ENCODE data around the gene HDAC10. TPM values are rescaled to one million over a fixed set of nuclear protein-coding genes. Genes with fewer than 3 reads are reported as not detected.

HDAC10 gene
- total RNA-seq, 1 donor from 2014 or later: 88.2 TPM

DNA sequence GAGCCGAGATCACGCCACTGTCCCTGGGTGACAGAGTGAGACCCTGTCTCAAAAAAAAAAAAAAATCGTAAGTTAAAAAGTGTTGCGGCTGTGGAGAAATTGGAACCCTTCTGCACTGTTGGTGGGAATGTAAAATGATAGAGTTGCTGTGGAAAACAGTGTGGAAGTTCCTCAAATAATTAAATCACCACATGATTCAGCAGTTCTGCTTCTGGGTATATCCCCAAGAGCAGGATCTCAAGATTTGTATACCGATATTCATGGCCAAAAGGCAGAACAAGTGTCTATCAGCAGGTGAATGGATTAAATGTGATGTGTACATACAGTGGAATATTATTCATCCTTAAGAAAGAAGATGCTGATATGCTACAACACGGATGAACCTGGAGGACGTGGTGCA lies 46.5 kb downstream of the HDAC10 start:
- intact Hi-C loops (cut with micrococcal nuclease): no loop called here

DNA sequence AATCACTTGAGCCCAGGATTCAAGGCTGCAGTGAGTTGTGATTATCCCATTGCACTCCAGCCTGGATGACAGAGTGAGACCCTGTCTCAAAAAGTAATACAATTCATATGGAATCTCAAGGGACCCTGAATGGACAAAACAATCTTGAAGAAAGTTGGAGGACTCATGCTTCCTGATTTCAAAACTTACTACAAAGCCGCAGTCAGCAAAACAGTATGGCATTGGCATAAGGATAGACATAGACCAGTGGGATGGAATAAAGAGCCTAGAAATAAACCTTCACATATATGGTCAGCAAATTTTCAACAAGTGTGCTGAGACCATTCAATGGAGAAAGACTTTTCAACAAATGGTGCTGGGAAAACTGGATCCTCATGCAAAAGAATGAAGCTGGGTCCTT lies 47.8 kb downstream of the HDAC10 start:
- intact Hi-C loops (cut with micrococcal nuclease): no loop called here

GRCh38 chr22:50202130-50202666 lies 48.9 kb downstream of the HDAC10 start:
- intact Hi-C loops (cut with micrococcal nuclease): no loop called here

- intact Hi-C loops (cut with micrococcal nuclease): loop anchor here (2.0 kb wide), 2 partner anchors 17 to 427 kb away; partner anchors contain the start of genes ARSA and TRABD
These were observed 49.6 kb downstream of the HDAC10 start for GRCh38 chr22:50201191-50202129.

GRCh38 chr22:50200461-50201190 lies 50.4 kb downstream of the HDAC10 start, which contains the start of gene SELENOO:
Gene SELENOO (plus strand): TSS chr22:50201011. CDS start chr22:50201037, 26 bp downstream.
- intact Hi-C loops (cut with micrococcal nuclease): loop anchor here (1.0 to 2.0 kb wide), 3 partner anchors 9 to 428 kb away; partner anchors contain the start of genes ARSA and TRABD

- intact Hi-C loops (cut with micrococcal nuclease): loop anchor here (1.0 to 2.0 kb wide), 3 partner anchors 9 to 429 kb away; partner anchors contain the start of genes ARSA and TRABD
These were observed 51.1 kb downstream of the HDAC10 start for GRCh38 chr22:50199829-50200460.

- intact Hi-C loops (cut with micrococcal nuclease): no loop called here
These were observed 51.8 kb downstream of the HDAC10 start for GRCh38 chr22:50199251-50199721.

GRCh38 chr22:50198624-50199017 lies 52.4 kb downstream of the HDAC10 start:
- intact Hi-C loops (cut with micrococcal nuclease): no loop called here

- intact Hi-C loops (cut with micrococcal nuclease): no loop called here
These were observed 53.0 kb downstream of the HDAC10 start for GRCh38 chr22:50197856-50198623.

DNA sequence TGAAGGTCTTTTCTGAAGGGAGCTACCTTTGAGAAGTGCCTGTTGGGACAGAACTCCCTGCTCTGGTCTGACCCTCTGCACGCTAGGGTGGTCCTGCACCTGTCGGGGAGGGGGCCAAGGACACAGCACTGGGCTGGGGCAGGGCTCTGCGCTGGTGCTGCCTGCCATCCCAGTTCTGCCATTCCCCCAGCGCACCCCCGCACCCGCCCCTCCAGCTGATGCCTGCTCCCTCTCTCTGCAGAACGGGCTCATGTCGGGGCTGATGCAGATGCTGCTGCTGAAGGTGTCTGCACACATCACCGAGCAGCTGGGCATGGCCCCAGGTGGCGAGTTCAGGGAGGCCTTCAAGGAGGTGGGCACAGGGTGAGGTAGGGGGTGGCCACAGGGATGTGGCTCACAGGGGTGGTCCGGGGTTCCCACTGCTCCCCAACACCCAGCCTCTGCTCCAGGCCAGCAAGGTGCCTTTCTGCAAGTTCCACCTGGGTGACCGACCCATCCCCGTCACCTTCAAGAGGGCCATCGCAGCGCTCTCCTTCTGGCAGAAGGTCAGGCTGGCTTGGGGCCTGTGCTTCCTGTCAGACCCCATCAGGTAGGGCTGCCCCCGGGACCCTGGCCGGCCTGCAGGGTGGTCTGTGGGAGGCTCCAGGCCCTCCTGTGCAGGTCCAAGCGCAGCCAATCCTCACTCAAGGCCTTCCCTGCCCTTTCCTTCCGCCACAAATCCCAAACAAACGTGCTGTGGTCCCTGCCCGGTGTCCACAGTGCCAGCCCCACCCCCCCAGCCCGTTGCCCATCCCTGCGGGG lies 53.9 kb downstream of the HDAC10 start:
- intact Hi-C loops (cut with micrococcal nuclease): no loop called here

- intact Hi-C loops (cut with micrococcal nuclease): no loop called here
These were observed 54.8 kb downstream of the HDAC10 start for GRCh38 chr22:50196256-50196655.

Other genes starting within 250 kb of the HDAC10 start
- not detected in 2 replicates for gene IL17REL, start 238.5 kb downstream of the HDAC10 start, total RNA-seq
- gene TTLL8, start 193.0 kb downstream of the HDAC10 start, total RNA-seq: not detected in 2 replicates
- 0.32 and 0.55 TPM in 2 replicates for gene MLC1, start 165.8 kb downstream of the HDAC10 start, total RNA-seq
- not detected in 2 replicates for gene MOV10L1, start 161.3 kb downstream of the HDAC10 start, total RNA-seq
- 0.30 and 0.34 TPM in 2 replicates for gene PANX2, start 80.5 kb downstream of the HDAC10 start, total RNA-seq
- 134 and 140 TPM in 2 replicates for gene TRABD, start 65.4 kb downstream of the HDAC10 start, total RNA-seq
- gene SELENOO, start 50.3 kb downstream of the HDAC10 start, total RNA-seq: 22.4 and 25.0 TPM in 2 replicates
- gene TUBGCP6, start 6.2 kb downstream of the HDAC10 start, total RNA-seq: 56.4 and 57.5 TPM in 2 replicates
- 5.5 and 5.7 TPM in 2 replicates for gene MAPK12, start 10.4 kb upstream of the HDAC10 start, total RNA-seq
- 10.2 and 12.0 TPM in 2 replicates for gene MAPK11, start 19.1 kb upstream of the HDAC10 start, total RNA-seq
- gene PLXNB2, start 56.4 kb upstream of the HDAC10 start, total RNA-seq: 10.1 and 11.0 TPM in 2 replicates
- gene DENND6B, start 75.7 kb upstream of the HDAC10 start, total RNA-seq: 3.2 and 3.3 TPM in 2 replicates
- 49.8 and 54.9 TPM in 2 replicates for gene PPP6R2, start 92.1 kb upstream of the HDAC10 start, total RNA-seq
- gene SBF1, start 223.8 kb upstream of the HDAC10 start, total RNA-seq: 150 and 152 TPM in 2 replicates
- gene ADM2, start 230.3 kb upstream of the HDAC10 start, total RNA-seq: 2.1 and 2.5 TPM in 2 replicates
- gene MIOX, start 235.6 kb upstream of the HDAC10 start, total RNA-seq: 0.14 TPM in 1 of 2 replicates, not detected in the other

Data from T-helper 2 cell treated with Interferon-gamma antibody and Interleukin-4, amounts not matched to agents 100 ng/mL and 5 ng/mL, for 36 hours (primary cell).